Stimulated activated CD4-positive, alpha-beta T cell treated with anti-CD3 and anti-CD28 coated beads, Interleukin-15, amount 100 ng/mL, for 24 hours (primary cell): ENCODE results near the gene NPEPPS.
"Not testable (repeated sequence)": the region's sequence is repeated elsewhere in the genome, so short reads cannot be mapped to it uniquely, and the experiment has no call there.

Source experiments
- DNase-seq: peaks from one replicate; pipeline ENCODE4 v3.0.0-alpha.2; 2020

NPEPPS gene

DNA sequence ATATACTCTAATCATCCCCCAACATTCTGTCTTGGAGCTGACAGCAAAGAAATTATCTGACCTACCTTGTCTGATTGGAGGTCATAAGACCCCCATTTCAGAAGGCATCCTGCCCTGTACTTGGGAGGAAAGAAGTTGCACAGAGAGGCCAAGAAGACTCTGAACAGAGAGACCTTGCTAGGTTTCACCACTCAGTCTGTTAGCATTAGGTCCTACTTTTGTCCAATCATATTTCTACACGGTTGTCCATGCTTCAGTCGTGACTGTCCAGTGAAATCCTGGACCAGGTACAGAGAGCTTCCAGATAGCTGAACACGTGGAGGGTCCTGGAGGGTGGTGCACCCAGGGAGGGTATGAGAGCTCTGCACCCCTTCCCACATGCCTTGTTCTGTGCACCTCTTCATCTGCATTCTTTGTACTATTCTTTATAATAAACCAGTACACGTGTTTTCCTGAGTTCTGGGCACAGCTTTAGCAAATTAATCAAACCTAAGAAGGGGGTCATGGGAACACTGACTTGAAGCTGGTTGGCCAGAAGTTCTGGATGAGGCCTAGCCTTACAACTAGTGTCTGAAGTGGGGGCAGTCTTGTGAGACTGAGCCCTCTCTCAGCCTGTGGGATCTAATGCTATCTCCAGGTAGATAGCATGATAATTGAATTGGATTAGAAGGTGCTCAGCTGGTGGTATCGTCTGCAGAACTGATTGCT, 30.9 kb downstream of the NPEPPS start:
- not testable (repeated sequence) for DNase-seq

DNA sequence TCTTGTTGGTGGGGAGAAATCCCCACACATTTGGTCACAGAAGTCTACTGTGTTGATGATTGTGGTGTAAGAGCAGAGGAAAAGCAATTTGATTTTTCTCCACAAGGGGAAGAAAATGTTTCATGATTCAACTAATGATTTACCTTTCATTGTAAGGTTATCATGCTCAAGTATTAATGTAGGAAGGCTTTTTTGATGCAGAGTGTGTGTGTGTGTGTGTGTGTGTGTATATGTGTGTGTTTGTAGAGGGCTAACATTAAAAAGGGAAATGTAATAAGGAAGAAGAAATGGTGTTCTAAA, 31.4 kb downstream of the NPEPPS start:
- not testable (repeated sequence) for DNase-seq

DNA sequence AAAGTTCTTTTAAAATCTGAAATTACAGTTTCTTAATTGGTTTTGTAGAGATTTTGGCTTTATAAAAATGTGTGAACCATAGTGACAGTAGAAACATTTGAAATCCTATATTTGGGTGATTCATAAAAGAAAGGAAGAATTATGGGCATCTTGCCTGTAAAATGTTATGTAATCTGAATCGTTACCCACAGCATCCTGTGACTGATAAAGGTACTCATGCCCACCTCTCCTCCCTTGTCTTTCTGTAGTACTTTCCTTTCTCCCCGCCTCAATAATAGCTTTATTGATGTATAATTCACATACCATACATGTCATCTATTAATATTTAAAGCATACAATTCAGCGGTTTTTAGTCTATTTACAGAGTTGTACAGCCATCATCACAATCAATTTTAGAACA, 36.4 kb downstream of the NPEPPS start:
- not testable (repeated sequence) for DNase-seq

DNA sequence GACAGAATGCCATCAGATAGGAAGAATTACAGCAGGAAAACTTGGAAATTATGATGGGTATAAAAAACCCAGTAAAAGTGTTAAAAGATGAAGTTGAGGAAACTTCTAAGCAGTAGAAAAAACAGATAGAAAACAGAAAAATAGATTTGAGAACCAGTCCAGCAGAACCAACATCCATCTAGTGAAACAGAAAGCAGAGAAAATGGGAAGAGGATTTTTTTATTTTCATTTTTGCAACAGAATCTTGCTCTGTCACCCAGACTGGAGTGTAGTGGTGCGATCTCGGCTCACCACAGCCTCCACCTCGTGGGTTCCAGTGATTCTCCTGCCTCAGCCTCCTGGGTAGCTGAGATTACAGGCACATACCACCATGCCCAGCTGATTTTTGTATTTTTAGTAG, 41.7 kb downstream of the NPEPPS start:
- DNase-seq: not testable (repeated sequence)

DNA sequence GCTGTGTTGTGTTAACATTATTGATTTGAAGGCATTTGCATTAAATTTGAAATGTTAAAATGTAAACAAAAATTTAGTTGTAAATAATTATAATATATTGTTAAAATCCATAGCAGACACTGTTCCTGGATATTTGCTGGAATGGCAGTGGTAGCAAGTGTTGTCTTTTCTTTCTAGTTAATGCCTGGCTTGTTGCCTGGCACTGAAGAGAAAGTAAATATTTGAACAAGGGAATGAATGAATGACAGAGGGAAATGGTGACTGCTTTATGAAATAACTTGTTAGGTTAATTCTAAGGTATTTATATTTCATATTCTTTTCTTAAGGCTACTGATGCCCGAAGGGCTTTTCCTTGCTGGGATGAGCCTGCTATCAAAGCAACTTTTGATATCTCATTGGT, 51.5 kb downstream of the NPEPPS start:
- DNase-seq: not testable (repeated sequence)

- not testable (repeated sequence) for DNase-seq
These were observed 55.6 kb downstream of the NPEPPS start for GRCh38 chr17:47586378-47587055.

GRCh38 chr17:47593522-47593921, 62.6 kb downstream of the NPEPPS start:
- DNase-seq: not testable (repeated sequence)

GRCh38 chr17:47603830-47604597, 73.1 kb downstream of the NPEPPS start:
- DNase-seq: no peak

GRCh38 chr17:47604598-47604927, 73.7 kb downstream of the NPEPPS start:
- no peak for DNase-seq

- no peak for DNase-seq
These were observed 74.1 kb downstream of the NPEPPS start for GRCh38 chr17:47605011-47605410.

GRCh38 chr17:47607481-47607880, 76.6 kb downstream of the NPEPPS start:
- DNase-seq: no peak

DNA sequence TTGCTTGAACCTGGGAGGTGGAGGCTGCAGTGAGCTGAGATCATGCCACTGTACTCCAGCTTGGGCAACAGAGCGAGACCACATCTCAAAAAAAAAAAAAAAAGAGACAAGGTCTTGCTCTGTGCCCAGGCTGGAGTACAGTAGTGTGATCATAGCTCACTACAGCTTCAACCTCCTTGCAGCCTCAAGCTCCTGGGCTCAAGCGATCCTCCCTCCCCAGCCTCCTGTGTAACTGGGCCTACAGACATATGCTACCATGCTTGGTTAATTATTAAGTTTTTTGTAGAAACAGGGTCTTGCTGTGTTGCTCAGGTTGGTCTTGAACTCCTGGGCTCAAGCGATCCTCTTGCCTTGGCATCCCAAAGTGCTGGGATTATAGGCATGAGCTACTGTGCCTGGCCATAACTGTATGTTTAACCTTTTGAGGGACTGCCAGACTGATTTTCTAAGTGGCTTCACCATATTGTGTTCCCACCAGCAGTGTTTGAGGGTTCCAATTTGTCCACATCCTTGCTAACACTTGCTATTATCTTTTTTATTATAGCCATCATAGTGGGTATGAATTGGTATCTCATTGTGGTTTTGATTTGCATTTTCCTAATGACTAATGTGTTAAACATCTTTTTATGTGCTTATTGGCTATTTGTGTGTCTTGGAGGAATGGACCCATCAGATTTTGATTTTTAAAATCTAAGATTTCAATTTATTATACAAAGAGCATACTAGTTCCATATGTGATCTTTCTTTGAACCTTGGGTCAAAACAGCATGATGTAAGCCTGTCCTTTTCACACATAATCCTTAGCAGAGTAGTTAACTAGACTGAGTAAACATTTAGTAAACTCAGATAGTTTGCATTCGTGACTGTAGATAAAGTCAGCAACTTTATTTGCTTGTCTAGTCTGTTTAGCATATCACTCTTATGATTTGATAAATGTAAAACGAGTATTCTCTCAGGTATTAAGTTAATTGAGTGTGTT, 80.8 kb downstream of the NPEPPS start:
- no peak for DNase-seq

- DNase-seq: no peak
These were observed 85.0 kb downstream of the NPEPPS start for GRCh38 chr17:47615766-47616424.

- no peak for DNase-seq
These were observed 87.5 kb downstream of the NPEPPS start for GRCh38 chr17:47618410-47618809.

DNA sequence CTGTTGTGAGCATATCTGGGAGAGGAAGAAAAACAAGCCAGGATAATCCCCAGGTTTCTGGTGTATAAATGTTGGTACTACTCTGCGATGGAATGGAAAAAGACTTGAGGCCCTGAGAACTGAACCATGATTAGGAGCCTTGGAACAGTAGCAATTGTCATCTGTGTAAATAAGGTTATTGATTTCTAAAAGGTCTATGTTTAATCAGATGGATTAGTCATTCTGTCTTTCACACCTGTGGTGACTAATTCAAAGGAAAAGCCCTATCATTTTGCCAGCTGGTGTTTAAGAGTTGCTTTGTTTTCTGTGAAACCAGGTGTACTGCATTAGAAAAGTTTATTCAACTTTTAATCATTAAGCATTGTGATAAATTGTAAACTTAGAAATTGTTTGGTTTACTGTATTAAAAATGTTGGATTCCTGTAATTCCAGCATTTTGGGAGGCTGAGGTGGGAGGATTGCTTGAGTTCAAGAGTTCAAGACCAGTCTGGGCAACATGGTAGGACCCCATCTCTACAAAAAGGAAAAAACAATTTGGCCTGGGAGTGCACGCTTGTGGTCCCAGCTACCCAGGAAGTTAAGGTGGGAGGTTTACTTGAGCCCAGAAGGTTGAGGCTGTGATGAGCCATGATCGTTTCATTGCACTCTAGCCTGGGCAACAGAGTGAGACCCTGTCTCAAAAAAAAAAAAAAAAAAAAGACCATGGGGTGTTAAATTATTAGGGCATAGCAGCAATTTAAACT, 89.8 kb downstream of the NPEPPS start:
- no peak for DNase-seq

GRCh38 chr17:47621293-47622179, 90.6 kb downstream of the NPEPPS start:
- DNase-seq: no peak

DNA sequence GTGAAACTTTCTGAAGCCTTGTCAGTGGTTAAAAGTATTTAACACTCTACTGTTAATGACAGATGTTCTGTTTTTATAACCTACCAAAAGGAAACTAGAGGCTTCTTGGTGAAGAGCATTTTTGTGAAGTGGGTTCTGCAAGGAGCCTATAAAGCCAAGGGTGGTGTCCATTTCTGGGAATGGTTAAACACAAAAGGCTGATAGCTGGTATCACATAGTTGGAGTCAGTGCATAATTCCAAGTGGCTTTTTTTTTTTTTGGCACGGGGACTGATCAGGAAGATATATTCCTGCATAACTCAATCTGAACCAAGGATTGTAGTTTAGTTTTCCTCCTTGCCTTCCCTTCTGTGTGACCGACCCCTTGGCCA, 91.3 kb downstream of the NPEPPS start:
- DNase-seq: no peak

DNA sequence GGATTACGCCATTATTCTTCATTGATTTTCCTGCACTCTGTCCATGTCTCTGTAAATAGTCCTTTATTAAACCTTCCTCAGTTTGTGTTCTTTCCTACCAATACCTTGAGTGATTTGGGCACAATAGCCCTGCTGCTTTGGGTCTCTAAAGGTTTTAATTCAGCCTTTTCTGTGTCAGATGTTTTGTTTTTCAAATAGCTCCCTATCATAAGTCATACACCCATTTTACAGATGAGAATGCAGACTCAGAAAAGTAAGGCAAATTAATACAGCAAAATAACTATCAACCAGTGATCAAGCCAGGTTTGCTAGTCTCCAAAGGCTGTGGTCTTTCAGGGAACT, 93.8 kb downstream of the NPEPPS start:
- DNase-seq: no peak

- no peak for DNase-seq
These were observed 97.2 kb downstream of the NPEPPS start for GRCh38 chr17:47628014-47628566.

DNA sequence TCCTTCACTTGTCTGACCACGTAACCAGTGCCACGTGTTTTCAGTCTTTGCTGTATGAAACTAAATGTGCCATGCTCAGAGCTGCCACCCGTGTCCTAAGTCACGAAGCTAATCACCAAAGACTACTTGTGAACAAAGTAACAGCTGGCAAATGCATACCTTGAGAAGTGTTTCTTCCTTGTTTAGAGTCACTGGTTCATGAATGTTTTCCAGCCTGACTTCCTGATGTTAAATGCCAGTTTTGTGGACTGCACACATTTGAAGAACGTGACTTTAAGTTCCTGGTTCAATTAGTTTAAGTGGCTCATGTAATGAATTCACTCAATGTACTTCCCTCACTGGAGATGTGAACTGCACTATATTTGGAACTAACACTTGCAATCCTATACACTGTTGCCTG, 98.9 kb downstream of the NPEPPS start:
- no peak for DNase-seq
